ENCODE results near the gene NIPAL4.

GRCh38 chr5:157514974-157515373 lies 55.0 kb downstream of the NIPAL4 start:
- TF ChIP-seq POLR2A (IDR thresholded peaks at IDR 0.05) (no peak), CTCF (IDR thresholded peaks at IDR 0.05) (no peak)

Measured in right lobe of liver (tissue), 4 donors.